Panc1 (cell line): ENCODE measurements around the gene TENT5C. TPM values are rescaled to one million over a fixed set of nuclear protein-coding genes. Genes with fewer than 3 reads are reported as not detected.

Source experiments
- ATAC-seq: fragments of 200-7000 bp; cut with Tn5 transposase; 2 replicates; pipeline ENCODE4 v1.9.1; 2020; ENCODE audit warnings: mild to moderate bottlenecking, moderate library complexity
- BruUV-seq: library from RNA; stranded (reverse); fragments of 400-500 nt; replicated peaks from 2 replicates; lab custom pipeline; 2021; lab: Mats Ljungman, UMichigan
- CTCF ChIA-PET: fragments of 300-600 bp; sonication (Branson Sonifier 250); formaldehyde crosslinking; loops from one replicate; lab custom pipeline; 2022; ENCODE audit warnings: antibody characterized with exemption; lab: Charles Lee
- POLR2A ChIA-PET: fragments of 300-600 bp; sonication (Branson Sonifier 250); formaldehyde crosslinking; loops from one replicate; lab custom pipeline; 2022; ENCODE audit warnings: antibody characterized with exemption; lab: Charles Lee
- DNase-seq: peaks from one replicate; pipeline ENCODE4 v3.0.0-alpha.2; 2010; ENCODE audit warnings: low read depth, low spot score
- H3K27ac ChIP-seq: 2 replicates; pipeline ENCODE4 v1.5.1; 2011; ENCODE audit warnings: mild to moderate bottlenecking, low read length, inconsistent platforms
- H3K27me3 ChIP-seq: fragments of 200-500 bp; sonication (Bioruptor generic); 2 replicates; pipeline ENCODE4 v1.6.0; 2014; ENCODE audit warnings: low read length, inconsistent platforms; ENCODE audit not compliant: control insufficient read depth, insufficient read depth
- H3K36me3 ChIP-seq: fragments of 200-500 bp; sonication (Bioruptor generic); 2 replicates; pipeline ENCODE4 v1.5.1; 2014; ENCODE audit warnings: inconsistent platforms, mild to moderate bottlenecking, low read length, moderate library complexity; ENCODE audit not compliant: control insufficient read depth, insufficient read depth
- H3K4me1 ChIP-seq: 2 replicates; pipeline ENCODE4 v1.5.1; 2011; ENCODE audit warnings: inconsistent platforms, mild to moderate bottlenecking, low read length, moderate library complexity; ENCODE audit not compliant: control insufficient read depth, insufficient read depth
- H3K4me3 ChIP-seq, 2 experiments: 2 replicates each; pipeline ENCODE4 v1.5.1; 2011 to 2012; ENCODE audit warnings: low read depth in 2 of 2, low read length in 2 of 2, mild to moderate bottlenecking in 2 of 2, inconsistent platforms in 1 of 2, moderate library complexity in 1 of 2
- H3K9me3 ChIP-seq: fragments of 200-500 bp; sonication (Bioruptor generic); 2 replicates; pipeline ENCODE4 v1.5.1; 2014; ENCODE audit warnings: low read depth, mild to moderate bottlenecking, inconsistent platforms, low read length, moderate library complexity; ENCODE audit not compliant: control insufficient read depth, insufficient read depth
- CTCF ChIP-seq: fragments of 450-650 bp; IDR thresholded peaks from 2 replicates; pipeline ENCODE4 v1.5.1; 2017; ENCODE audit warnings: mild to moderate bottlenecking
- POLR2AphosphoS5 ChIP-seq: IDR thresholded peaks from 2 replicates; pipeline ENCODE4 v1.6.1; 2012; ENCODE audit warnings: mild to moderate bottlenecking, low read depth, low read length, moderate library complexity
- REST ChIP-seq, 2 experiments: IDR thresholded peaks; 2 replicates each; pipeline ENCODE4 v1.6.1; 2011 to 2012; ENCODE audit warnings: low read depth in 2 of 2, control low read depth in 1 of 2, low read length in 1 of 2, mild to moderate bottlenecking in 1 of 2, moderate library complexity in 1 of 2; ENCODE audit not compliant: insufficient read depth in 1 of 2
- SIN3A ChIP-seq: IDR thresholded peaks from 2 replicates; pipeline ENCODE4 v1.6.1; 2012; ENCODE audit warnings: low read depth, mild to moderate bottlenecking, low read length, moderate library complexity, borderline replicate concordance; ENCODE audit not compliant: insufficient read depth
- TCF7L2 ChIP-seq: IDR thresholded peaks from 2 replicates; pipeline ENCODE4 v1.6.1; 2011; ENCODE audit warnings: mild to moderate bottlenecking, low read depth, low read length, inconsistent platforms
- in situ Hi-C: cut with HindIII; loops from 2 replicates; pipeline ENCODE4 v1.10.0; 2016; ENCODE audit warnings: low sequenced_read_pairs, low pct_unique_long_range_greater_than_20kb
- intact Hi-C: fragments of 100-400 bp; cut with micrococcal nuclease; formaldehyde crosslinking; loops from one replicate; pipeline ENCODE4 v1.10.0; 2022; ENCODE audit not compliant: unreplicated experiment
- total RNA-seq: library from RNA; stranded (reverse); gene quantifications from one replicate; pipeline ENCODE4 v1.2.1, GENCODE V29; 2021; ENCODE audit not compliant: unreplicated experiment

The TENT5C gene
- total RNA-seq, 1 experiment from 2014 or later: 8.9 TPM

GRCh38 chr1:117672756-117673155 lies 66.9 kb downstream of the TENT5C start:
- H3K27me3 ChIP-seq: no peaks in the 10 kb centered on the region
- CTCF ChIA-PET: no interaction called here
- no peaks in the 10 kb centered on the region for H3K9me3 ChIP-seq
- no TSS peak for BruUV-seq
- POLR2A ChIA-PET: no interaction called here
- peaks cover 3% of the 10 kb centered on the region; the same call in 1 of the 2 replicates for H3K4me1 ChIP-seq
- in situ Hi-C loops: no loop called here
- ATAC-seq (no peak), DNase-seq (no peak)
- no peak overlapping the region for H3K27ac ChIP-seq
- H3K36me3 ChIP-seq: no peaks in the 10 kb centered on the region
- H3K4me3 ChIP-seq: no peak overlapping the region
- TF ChIP-seq POLR2AphosphoS5: no peak
- no peak for TF ChIP-seq SIN3A
- TF ChIP-seq TCF7L2: no peak
- no peak for TF ChIP-seq CTCF
- TF ChIP-seq REST (IDR thresholded peaks at IDR 0.05; ENCODE audit: insufficient read depth in 1 of 2, low read depth in 2 of 2, low read length in 1 of 2): no peak
- intact Hi-C loops: loop anchor here (10.0 kb wide), 1 partner anchor 138 kb away; no protein-coding TSS in a partner anchor

GRCh38 chr1:117673405-117673804 lies 67.6 kb downstream of the TENT5C start:
- no peak for TF ChIP-seq POLR2AphosphoS5
- no peak for TF ChIP-seq TCF7L2
- TF ChIP-seq REST (IDR thresholded peaks at IDR 0.05; ENCODE audit: insufficient read depth in 1 of 2, low read depth in 2 of 2, low read length in 1 of 2): no peak
- TF ChIP-seq SIN3A: no peak
- no peak for TF ChIP-seq CTCF
- in situ Hi-C loops: no loop called here
- H3K4me3 ChIP-seq: no peak overlapping the region
- no peak for ATAC-seq
- no peak overlapping the region for H3K27ac ChIP-seq
- no peaks in the 10 kb centered on the region for H3K27me3 ChIP-seq
- H3K9me3 ChIP-seq: no peaks in the 10 kb centered on the region
- peaks cover 3% of the 10 kb centered on the region; the same call in 1 of the 2 replicates for H3K4me1 ChIP-seq
- ChIA-PET POLR2A (no interaction called here), CTCF (interaction anchor here (0.7 kb wide), 1 partner anchor 37 kb away, joined by 3 read pairs; no protein-coding TSS in a partner anchor)
- no peaks in the 10 kb centered on the region for H3K36me3 ChIP-seq
- intact Hi-C loops: loop anchor here (10.0 kb wide), 1 partner anchor 139 kb away; no protein-coding TSS in a partner anchor
- no TSS peak for BruUV-seq
- no peak for DNase-seq
